SIG-M5 (cell line): ENCODE data around the gene MTARC1.

Source experiments
- DNase-seq: peaks from one replicate; lab custom pipeline; 2025; lab: John Stamatoyannopoulos, UW

The MTARC1 gene

GRCh38 chr1:220807726-220808125 is 21.0 kb downstream of the MTARC1 start:
- DNase-seq = no peak

GRCh38 chr1:220808345-220809186 is 21.9 kb downstream of the MTARC1 start:
- no peak for DNase-seq

- DNase-seq = no peak
Observed at GRCh38 chr1:220809187-220809550, 22.5 kb downstream of the MTARC1 start.

- no peak for DNase-seq
Observed at GRCh38 chr1:220809704-220810103, 23.0 kb downstream of the MTARC1 start.

GRCh38 chr1:220810179-220810653 is 23.5 kb downstream of the MTARC1 start:
- DNase-seq = no peak

GRCh38 chr1:220810963-220811362 is 24.2 kb downstream of the MTARC1 start:
- no peak for DNase-seq

GRCh38 chr1:220811695-220812094 is 25.0 kb downstream of the MTARC1 start:
- no peak for DNase-seq

GRCh38 chr1:220812308-220812707 is 25.6 kb downstream of the MTARC1 start:
- no peak for DNase-seq

- DNase-seq = no peak
Observed at GRCh38 chr1:220813013-220813412, 26.3 kb downstream of the MTARC1 start.

GRCh38 chr1:220815409-220815808 is 28.7 kb downstream of the MTARC1 start:
- no peak for DNase-seq

- no peak for DNase-seq
Observed at GRCh38 chr1:220817907-220818306, 31.2 kb downstream of the MTARC1 start.

- no peak for DNase-seq
Observed at GRCh38 chr1:220818421-220819173, 31.9 kb downstream of the MTARC1 start.

GRCh38 chr1:220819467-220820026 is 32.8 kb downstream of the MTARC1 start:
- no peak for DNase-seq

GRCh38 chr1:220824031-220824989 is 37.6 kb downstream of the MTARC1 start:
- no peak for DNase-seq

- no peak for DNase-seq
Observed at GRCh38 chr1:220825819-220826551, 39.3 kb downstream of the MTARC1 start.

GRCh38 chr1:220826729-220827128 is 40.0 kb downstream of the MTARC1 start:
- no peak for DNase-seq

- no peak for DNase-seq
Observed at GRCh38 chr1:220827445-220828178, 40.9 kb downstream of the MTARC1 start.

GRCh38 chr1:220828179-220828490 is 41.4 kb downstream of the MTARC1 start:
- no peak for DNase-seq

GRCh38 chr1:220828950-220829586 is 42.4 kb downstream of the MTARC1 start:
- DNase-seq = no peak

GRCh38 chr1:220833436-220833835 is 46.7 kb downstream of the MTARC1 start:
- DNase-seq = no peak
